GM12872 (cell line): ENCODE measurements around the gene BNC1.

ENCODE experiments used
- TF ChIP-seq, protein P1 (sequence below): IDR thresholded peaks from 3 replicates; pipeline ENCODE4 v1.5.1; 2011; ENCODE audit warnings: low read depth, mild to moderate bottlenecking, low read length, moderate library complexity; ENCODE audit not compliant: insufficient read depth

BNC1 gene

DNA sequence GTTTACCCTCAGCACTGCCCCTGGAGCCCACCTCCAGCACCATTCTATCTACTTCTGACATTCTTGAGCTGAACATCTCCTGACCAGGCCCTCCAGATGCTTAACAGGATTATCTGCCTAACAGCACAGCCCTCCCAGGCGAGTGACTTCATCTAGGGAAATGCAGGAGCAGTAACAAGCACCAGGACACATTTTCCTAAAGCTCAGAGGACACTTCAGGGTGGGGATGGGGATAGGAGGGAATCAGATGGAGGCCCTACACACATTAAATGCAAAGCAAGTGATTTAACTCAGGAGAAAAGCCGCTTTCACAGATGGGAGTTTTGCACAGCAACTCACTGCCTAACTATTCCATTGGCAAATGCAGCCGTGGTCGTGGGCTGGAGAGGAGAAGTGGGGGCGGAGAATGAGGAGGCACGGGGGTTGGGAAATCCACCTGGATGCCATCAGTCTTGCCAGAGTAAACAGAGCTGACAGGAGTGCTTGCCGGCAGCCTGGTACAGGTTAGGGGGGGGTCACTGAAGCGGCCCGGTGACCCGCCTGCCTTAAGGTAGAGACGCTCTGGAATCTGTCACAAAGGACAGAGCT lies 21.3 kb upstream of the BNC1 start:
- TF ChIP-seq, protein P1, sequence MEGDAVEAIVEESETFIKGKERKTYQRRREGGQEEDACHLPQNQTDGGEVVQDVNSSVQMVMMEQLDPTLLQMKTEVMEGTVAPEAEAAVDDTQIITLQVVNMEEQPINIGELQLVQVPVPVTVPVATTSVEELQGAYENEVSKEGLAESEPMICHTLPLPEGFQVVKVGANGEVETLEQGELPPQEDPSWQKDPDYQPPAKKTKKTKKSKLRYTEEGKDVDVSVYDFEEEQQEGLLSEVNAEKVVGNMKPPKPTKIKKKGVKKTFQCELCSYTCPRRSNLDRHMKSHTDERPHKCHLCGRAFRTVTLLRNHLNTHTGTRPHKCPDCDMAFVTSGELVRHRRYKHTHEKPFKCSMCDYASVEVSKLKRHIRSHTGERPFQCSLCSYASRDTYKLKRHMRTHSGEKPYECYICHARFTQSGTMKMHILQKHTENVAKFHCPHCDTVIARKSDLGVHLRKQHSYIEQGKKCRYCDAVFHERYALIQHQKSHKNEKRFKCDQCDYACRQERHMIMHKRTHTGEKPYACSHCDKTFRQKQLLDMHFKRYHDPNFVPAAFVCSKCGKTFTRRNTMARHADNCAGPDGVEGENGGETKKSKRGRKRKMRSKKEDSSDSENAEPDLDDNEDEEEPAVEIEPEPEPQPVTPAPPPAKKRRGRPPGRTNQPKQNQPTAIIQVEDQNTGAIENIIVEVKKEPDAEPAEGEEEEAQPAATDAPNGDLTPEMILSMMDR = no peak

DNA sequence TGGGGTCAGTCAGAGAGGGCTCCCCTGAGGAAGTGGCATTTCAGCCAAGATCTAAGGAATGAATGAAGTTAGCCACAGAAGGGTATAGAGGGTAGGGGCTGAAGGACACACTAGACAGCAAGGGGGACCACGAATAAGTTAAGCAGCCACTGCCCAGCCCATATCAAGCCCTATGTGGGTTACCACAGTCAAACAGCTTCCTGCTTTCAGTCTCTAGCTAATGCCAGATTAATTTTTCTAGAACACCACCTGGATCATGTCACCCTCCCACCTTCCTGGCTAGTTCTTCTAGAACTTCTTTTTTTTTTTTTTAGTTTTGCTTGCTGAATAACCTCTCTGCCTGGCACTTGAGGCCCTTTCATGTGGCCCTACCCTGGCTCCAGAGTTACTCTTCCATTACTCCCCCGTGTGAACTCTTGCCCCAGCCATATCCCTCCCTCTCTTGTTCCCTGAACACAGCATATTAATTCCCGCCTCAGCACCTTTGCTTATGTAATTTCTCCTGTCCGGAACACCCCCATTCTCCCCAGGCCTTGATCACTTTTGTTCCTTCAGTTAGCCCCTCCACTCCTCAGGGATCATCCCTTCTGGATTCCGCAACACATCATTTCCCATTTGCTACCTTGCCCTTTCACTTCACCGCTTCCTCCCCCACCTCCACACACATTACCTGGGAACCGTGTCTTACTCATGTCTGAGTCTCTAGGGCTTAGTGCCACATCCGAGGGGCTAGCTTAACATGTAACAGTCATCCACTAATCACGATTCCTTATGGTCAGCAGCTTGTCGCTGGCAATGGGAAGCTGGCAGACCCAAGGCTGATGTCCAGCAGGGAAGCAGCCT lies 20.6 kb upstream of the BNC1 start:
- TF ChIP-seq, protein P1 = no peak

DNA sequence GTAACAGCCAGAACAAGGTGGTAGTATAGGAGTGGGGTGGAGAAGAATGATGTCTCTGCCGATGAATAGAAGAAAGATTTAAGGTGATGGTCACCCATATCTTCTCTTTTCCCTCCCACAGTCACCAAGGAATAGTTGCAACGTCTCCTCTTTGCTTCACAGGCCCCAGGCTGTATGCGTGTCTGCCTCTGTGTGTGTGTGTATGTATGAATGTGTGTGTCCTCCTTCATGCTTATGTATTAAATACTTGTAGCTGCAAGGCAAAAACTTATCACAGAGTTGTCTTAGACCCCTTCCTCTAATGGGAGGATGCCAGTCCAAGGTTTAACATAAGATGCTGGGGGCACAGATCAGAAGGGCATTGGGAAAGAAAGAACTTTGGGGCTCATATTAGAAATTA lies 19.1 kb upstream of the BNC1 start:
- TF ChIP-seq, protein P1 = no peak

- TF ChIP-seq, protein P1 = no peak
Observed at GRCh38 chr15:83300826-83301225, 16.4 kb upstream of the BNC1 start.

- TF ChIP-seq, protein P1 = no peak
Observed at GRCh38 chr15:83299462-83299861, 15.0 kb upstream of the BNC1 start.

GRCh38 chr15:83295417-83295816 lies 11.0 kb upstream of the BNC1 start:
- TF ChIP-seq, protein P1 = no peak

- TF ChIP-seq, protein P1 = no peak
Observed at GRCh38 chr15:83293201-83293600, 8.7 kb upstream of the BNC1 start.
